Fibroblast of the conjunctiva (primary cell): ENCODE measurements around the gene HCFC1.

Experiments
- DNase-seq: peaks from one replicate; pipeline ENCODE4 v3.0.0-alpha.2; 2010; ENCODE audit warnings: low read depth

Gene HCFC1

DNA sequence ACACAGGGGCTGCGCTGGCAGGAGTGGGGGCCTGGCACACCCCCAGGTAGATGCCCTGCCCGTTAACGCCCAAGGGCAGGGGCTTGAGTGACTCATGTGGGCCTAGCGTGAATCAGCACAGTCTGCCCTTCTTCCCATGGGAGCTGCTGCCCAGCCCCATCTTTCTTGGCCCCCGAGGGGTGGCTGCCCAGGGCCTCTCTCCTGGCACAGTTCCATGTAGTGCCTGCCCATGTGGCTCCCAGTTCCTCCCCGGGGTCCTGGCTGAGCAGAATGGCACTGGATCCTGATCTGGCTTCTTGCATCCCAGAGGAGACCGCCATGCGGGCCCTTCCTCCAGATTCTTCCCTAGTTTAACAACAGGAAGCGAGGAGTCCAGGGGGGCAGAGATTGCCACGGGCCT lies 69.2 kb downstream of the HCFC1 start:
- DNase-seq: no peak

DNA sequence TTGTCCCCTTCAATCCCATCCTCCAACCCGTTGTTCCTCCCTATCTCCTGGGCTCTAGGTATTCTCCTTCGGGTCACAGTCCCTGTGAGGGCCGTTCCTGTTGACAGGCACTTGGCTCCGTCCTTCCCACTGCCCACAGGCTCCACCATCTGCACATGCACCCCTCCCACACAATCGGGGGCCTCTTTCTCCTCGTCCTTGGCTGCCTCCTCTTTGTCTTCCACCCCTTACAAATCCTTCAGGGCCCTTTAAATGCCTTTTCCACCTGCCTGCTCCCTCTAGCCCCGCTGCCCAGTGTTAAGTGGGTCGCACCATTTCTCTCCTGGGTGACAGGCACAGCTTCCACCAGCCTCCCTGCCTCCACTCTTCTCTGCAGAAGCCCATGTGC lies 69.9 kb downstream of the HCFC1 start:
- DNase-seq: no peak

DNA sequence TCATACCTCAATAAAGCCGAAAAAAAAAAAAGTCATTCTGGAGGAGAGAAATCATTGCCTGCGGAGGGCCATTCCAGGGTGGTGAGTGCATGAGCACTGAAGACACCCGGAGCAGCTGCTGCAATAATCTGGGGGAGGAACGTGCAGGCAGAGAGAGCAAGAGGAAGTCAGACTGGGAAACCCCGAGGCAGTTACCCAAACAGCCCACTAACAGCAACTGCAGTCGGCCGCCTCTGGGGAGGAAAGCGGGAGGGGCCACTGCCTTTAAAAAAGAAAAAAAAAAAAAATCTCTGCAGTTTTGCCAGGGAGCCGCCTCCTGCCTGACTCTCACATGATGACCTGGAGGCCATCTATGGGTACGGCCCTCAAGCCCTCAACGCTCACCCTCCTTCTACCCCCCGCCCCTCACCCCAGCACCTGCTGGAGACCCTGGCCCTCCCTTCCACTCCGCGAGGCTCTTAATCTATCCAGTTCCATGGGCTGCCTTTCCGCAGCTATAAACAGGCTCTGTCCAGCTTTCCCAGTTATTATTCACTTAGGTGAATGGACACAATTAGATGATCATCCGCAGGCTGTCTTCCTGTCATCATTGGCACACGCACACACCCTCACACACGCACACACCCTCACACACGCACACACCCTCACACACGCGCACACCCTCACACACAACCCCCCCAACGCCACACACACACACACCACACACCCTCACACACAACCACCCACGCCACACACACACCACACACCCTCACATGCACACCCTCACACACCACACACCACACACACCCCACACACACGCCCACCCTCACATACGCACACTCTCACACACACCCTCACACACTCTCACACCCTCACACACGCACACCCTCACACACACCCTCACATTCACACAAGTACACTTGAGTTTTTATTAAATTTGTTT lies 70.5 kb downstream of the HCFC1 start:
- DNase-seq: peak; percentile 47

DNA sequence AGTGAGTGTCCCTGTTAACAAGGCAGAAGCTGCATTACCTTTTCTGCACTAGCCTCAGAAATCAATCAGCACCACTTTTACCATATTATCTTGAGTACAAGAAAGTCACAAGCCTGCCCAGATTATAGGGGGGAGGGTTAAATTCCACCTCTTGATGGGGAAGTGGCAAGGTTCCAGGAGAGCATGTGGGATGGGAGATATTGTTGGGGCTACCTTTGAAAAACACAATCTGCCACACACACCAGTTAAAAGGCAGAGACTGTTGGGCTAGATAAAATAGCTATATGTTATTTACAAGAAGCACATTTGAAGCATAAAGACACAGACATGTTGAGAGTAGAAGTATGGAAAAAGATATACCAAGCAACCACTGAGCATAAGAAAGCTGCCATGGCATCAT lies 73.7 kb downstream of the HCFC1 start:
- DNase-seq: no peak
